SK-N-SH treated with all-trans-retinoic acid at 6 μM for 48 hours (cell line): ENCODE data around the gene WDR44.

Experiments
- ATAC-seq: fragments of 200-7000 bp; cut with Tn5 transposase; 3 replicates; pipeline ENCODE4 v1.9.1; 2020; ENCODE audit warnings: mild to moderate bottlenecking, moderate library complexity
- ARNTL ChIP-seq: fragments of 450-650 bp; formaldehyde crosslinking; IDR thresholded peaks from 2 replicates; pipeline ENCODE4 v1.5.0; 2020; ENCODE audit warnings: low read depth, mild to moderate bottlenecking, moderate library complexity, borderline replicate concordance
- BACH2 ChIP-seq: fragments of 250-450 bp; sonication (Bioruptor Pico); IDR thresholded peaks from 2 replicates; pipeline ENCODE4 v1.9.0; 2021; ENCODE audit warnings: mild to moderate bottlenecking, borderline replicate concordance
- CSDC2 ChIP-seq: fragments of 250-450 bp; sonication (Bioruptor Pico); IDR thresholded peaks from 2 replicates; pipeline ENCODE4 v1.5.0; 2020; ENCODE audit warnings: mild to moderate bottlenecking, moderate library complexity
- ESRRG ChIP-seq: fragments of 250-450 bp; sonication (Bioruptor Pico); IDR thresholded peaks from 2 replicates; pipeline ENCODE4 v1.6.1; 2021; ENCODE audit warnings: mild to moderate bottlenecking
- GLIS3 ChIP-seq: fragments of 250-450 bp; sonication (Bioruptor Pico); IDR thresholded peaks from 2 replicates; pipeline ENCODE4 v1.5.0; 2020; ENCODE audit warnings: mild to moderate bottlenecking, moderate library complexity
- ISL1 ChIP-seq: fragments of 250-450 bp; sonication (Bioruptor Pico); IDR thresholded peaks from 2 replicates; pipeline ENCODE4 v2.1.2; 2022; ENCODE audit warnings: mild to moderate bottlenecking, moderate library complexity
- PPARA ChIP-seq: fragments of 250-450 bp; sonication (Bioruptor Pico); IDR thresholded peaks from 2 replicates; pipeline ENCODE4 v1.5.0; 2020; ENCODE audit warnings: mild to moderate bottlenecking, borderline replicate concordance
- RARB ChIP-seq: fragments of 250-450 bp; sonication (Bioruptor Pico); IDR thresholded peaks from 2 replicates; pipeline ENCODE4 v1.8.0; 2021; ENCODE audit warnings: mild to moderate bottlenecking, moderate library complexity
- SNAI2 ChIP-seq: fragments of 250-450 bp; sonication (Bioruptor Pico); IDR thresholded peaks from 2 replicates; pipeline ENCODE4 v1.5.0; 2020; ENCODE audit warnings: mild to moderate bottlenecking, moderate library complexity
- TCF4 ChIP-seq: fragments of 250-450 bp; sonication (Bioruptor Pico); IDR thresholded peaks from 2 replicates; pipeline ENCODE4 v1.8.0; 2021; ENCODE audit warnings: mild to moderate bottlenecking, moderate library complexity, borderline replicate concordance
- TOX ChIP-seq: fragments of 250-450 bp; sonication (Bioruptor Pico); IDR thresholded peaks from 2 replicates; pipeline ENCODE4 v1.8.0; 2021; ENCODE audit warnings: mild to moderate bottlenecking, moderate library complexity, borderline replicate concordance
- ZFP30 ChIP-seq: fragments of 450-650 bp; formaldehyde crosslinking; IDR thresholded peaks from 2 replicates; pipeline ENCODE4 v1.5.0; 2022; ENCODE audit warnings: mild to moderate bottlenecking, moderate library complexity
- ZNF565 ChIP-seq: fragments of 450-650 bp; formaldehyde crosslinking; conservative IDR thresholded peaks from 2 replicates; pipeline ENCODE4 v1.5.0; 2020; ENCODE audit warnings: low read depth, mild to moderate bottlenecking, moderate library complexity
- ZNF70 ChIP-seq: fragments of 450-650 bp; formaldehyde crosslinking; IDR thresholded peaks from 2 replicates; pipeline ENCODE4 v1.5.0; 2020; ENCODE audit warnings: mild to moderate bottlenecking, moderate library complexity
- ZNF8 ChIP-seq: fragments of 450-650 bp; formaldehyde crosslinking; IDR thresholded peaks from 2 replicates; pipeline ENCODE4 v1.5.0; 2020; ENCODE audit warnings: mild to moderate bottlenecking, moderate library complexity
- TF ChIP-seq, protein P1 (sequence below): fragments of 250-450 bp; sonication (Bioruptor Pico); IDR thresholded peaks from 2 replicates; pipeline ENCODE4 v1.5.0; 2020; ENCODE audit warnings: mild to moderate bottlenecking, moderate library complexity
- TF ChIP-seq, protein P2 (sequence below): fragments of 250-450 bp; sonication (Bioruptor Pico); IDR thresholded peaks from 2 replicates; pipeline ENCODE4 v1.5.1; 2021; ENCODE audit warnings: mild to moderate bottlenecking, moderate library complexity
- TF ChIP-seq, protein P3 (sequence below): fragments of 250-450 bp; sonication (Bioruptor Pico); IDR thresholded peaks from 2 replicates; pipeline ENCODE4 v1.5.1; 2020; ENCODE audit warnings: low read depth, mild to moderate bottlenecking, moderate library complexity
- TF ChIP-seq, protein P4 (sequence below): fragments of 250-450 bp; sonication (Bioruptor Pico); IDR thresholded peaks from 2 replicates; pipeline ENCODE4 v1.8.0; 2021; ENCODE audit warnings: low read depth, mild to moderate bottlenecking, moderate library complexity, borderline replicate concordance

WDR44 gene

DNA sequence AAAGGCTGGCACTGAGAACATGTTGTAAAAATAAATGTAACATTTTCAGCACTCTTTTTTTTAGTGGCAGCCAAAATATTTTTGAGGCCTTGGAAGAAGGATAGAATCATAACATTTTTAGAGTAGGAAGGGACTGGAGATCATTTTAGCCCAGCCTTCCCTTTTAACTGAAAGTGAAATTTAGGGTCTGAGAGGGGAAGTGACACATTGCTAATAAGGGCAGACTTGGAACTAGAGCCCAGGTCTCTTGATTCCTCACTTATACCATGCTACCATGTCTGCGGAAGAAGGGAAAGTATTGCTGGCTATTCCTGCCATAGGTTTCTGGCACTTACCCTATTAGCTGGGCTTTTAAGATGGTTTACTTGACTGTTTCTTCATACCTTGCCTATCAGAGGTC is 4.8 kb downstream of the WDR44 start:
- ATAC-seq: no peak
- TF ChIP-seq PPARA (CRISPR knock-in tag): no peak
- no peak for TF ChIP-seq GLIS3 (CRISPR knock-in tag)
- TF ChIP-seq ZNF565: no peak
- no peak for TF ChIP-seq TCF4 (CRISPR knock-in tag)
- TF ChIP-seq, protein P1, sequence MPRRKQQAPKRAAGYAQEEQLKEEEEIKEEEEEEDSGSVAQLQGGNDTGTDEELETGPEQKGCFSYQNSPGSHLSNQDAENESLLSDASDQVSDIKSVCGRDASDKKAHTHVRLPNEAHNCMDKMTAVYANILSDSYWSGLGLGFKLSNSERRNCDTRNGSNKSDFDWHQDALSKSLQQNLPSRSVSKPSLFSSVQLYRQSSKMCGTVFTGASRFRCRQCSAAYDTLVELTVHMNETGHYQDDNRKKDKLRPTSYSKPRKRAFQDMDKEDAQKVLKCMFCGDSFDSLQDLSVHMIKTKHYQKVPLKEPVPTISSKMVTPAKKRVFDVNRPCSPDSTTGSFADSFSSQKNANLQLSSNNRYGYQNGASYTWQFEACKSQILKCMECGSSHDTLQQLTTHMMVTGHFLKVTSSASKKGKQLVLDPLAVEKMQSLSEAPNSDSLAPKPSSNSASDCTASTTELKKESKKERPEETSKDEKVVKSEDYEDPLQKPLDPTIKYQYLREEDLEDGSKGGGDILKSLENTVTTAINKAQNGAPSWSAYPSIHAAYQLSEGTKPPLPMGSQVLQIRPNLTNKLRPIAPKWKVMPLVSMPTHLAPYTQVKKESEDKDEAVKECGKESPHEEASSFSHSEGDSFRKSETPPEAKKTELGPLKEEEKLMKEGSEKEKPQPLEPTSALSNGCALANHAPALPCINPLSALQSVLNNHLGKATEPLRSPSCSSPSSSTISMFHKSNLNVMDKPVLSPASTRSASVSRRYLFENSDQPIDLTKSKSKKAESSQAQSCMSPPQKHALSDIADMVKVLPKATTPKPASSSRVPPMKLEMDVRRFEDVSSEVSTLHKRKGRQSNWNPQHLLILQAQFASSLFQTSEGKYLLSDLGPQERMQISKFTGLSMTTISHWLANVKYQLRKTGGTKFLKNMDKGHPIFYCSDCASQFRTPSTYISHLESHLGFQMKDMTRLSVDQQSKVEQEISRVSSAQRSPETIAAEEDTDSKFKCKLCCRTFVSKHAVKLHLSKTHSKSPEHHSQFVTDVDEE (CRISPR knock-in tag): no peak
- TF ChIP-seq, protein P2, sequence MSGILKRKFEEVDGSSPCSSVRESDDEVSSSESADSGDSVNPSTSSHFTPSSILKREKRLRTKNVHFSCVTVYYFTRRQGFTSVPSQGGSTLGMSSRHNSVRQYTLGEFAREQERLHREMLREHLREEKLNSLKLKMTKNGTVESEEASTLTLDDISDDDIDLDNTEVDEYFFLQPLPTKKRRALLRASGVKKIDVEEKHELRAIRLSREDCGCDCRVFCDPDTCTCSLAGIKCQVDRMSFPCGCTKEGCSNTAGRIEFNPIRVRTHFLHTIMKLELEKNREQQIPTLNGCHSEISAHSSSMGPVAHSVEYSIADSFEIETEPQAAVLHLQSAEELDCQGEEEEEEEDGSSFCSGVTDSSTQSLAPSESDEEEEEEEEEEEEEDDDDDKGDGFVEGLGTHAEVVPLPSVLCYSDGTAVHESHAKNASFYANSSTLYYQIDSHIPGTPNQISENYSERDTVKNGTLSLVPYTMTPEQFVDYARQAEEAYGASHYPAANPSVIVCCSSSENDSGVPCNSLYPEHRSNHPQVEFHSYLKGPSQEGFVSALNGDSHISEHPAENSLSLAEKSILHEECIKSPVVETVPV (CRISPR knock-in tag): no peak
- TF ChIP-seq RARB (CRISPR knock-in tag): no peak
- TF ChIP-seq, protein P3, sequence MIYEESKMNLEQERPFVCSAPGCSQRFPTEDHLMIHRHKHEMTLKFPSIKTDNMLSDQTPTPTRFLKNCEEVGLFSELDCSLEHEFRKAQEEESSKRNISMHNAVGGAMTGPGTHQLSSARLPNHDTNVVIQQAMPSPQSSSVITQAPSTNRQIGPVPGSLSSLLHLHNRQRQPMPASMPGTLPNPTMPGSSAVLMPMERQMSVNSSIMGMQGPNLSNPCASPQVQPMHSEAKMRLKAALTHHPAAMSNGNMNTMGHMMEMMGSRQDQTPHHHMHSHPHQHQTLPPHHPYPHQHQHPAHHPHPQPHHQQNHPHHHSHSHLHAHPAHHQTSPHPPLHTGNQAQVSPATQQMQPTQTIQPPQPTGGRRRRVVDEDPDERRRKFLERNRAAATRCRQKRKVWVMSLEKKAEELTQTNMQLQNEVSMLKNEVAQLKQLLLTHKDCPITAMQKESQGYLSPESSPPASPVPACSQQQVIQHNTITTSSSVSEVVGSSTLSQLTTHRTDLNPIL: no peak
- TF ChIP-seq ZNF8 (CRISPR knock-in tag): no peak
- TF ChIP-seq SNAI2 (CRISPR knock-in tag): no peak
- no peak for TF ChIP-seq ZFP30 (CRISPR knock-in tag)
- TF ChIP-seq ISL1: no peak
- no peak for TF ChIP-seq ESRRG (CRISPR knock-in tag)
- TF ChIP-seq TOX (CRISPR knock-in tag): no peak
- TF ChIP-seq ARNTL (CRISPR knock-in tag): no peak

DNA sequence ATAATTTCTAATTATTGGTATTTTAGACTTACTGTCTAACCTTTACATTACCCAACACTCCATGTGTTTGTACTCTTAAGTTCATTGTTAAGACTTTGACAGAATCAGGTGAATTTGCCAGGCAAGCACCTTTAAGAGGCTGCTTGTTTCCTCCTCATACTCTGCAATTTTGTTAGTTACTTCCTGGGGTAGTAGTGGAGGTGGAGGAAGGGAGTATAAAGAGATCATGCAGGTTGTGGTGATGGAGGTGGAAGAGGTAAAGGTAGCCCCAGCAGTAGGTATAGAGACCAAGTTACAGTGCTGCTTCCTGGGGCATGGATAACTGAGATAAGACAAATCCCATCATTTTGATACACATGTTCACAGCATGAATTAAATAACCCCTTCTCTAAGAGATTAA is 6.7 kb downstream of the WDR44 start:
- ATAC-seq: no peak

More for the DNA sequence above, 6.7 kb downstream of the WDR44 start:
- TF ChIP-seq SNAI2 (CRISPR knock-in tag) (no peak), TCF4 (CRISPR knock-in tag) (no peak), ZNF70 (CRISPR knock-in tag) (no peak), ZFP30 (CRISPR knock-in tag) (no peak), ZNF8 (CRISPR knock-in tag) (no peak), TOX (CRISPR knock-in tag) (no peak), GLIS3 (CRISPR knock-in tag) (no peak), CSDC2 (CRISPR knock-in tag) (no peak), BACH2 (CRISPR knock-in tag) (no peak), PPARA (CRISPR knock-in tag) (no peak)
- TF ChIP-seq, protein P1 (CRISPR knock-in tag): no peak
- TF ChIP-seq, protein P4, sequence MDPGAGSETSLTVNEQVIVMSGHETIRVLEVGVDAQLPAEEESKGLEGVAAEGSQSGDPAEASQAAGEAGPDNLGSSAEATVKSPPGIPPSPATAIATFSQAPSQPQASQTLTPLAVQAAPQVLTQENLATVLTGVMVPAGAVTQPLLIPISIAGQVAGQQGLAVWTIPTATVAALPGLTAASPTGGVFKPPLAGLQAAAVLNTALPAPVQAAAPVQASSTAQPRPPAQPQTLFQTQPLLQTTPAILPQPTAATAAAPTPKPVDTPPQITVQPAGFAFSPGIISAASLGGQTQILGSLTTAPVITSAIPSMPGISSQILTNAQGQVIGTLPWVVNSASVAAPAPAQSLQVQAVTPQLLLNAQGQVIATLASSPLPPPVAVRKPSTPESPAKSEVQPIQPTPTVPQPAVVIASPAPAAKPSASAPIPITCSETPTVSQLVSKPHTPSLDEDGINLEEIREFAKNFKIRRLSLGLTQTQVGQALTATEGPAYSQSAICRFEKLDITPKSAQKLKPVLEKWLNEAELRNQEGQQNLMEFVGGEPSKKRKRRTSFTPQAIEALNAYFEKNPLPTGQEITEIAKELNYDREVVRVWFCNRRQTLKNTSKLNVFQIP: no peak
- TF ChIP-seq, protein P3: no peak
